IPS DF 6.9 (cell line): Measurements from ENCODE around the gene RRP9.

ENCODE experiments used
- DNase-seq: peaks from one replicate; pipeline ENCODE4 v3.0.0-alpha.2; 2013; ENCODE audit warnings: low read depth, low spot score
- H3K27ac ChIP-seq: one replicate; pipeline ENCODE4 v1.5.1; 2013; ENCODE audit warnings: low read length, control low read depth
- H3K27me3 ChIP-seq: 2 replicates; pipeline ENCODE4 v1.6.1; 2013; ENCODE audit warnings: mild to moderate bottlenecking, low read length; ENCODE audit not compliant: control insufficient read depth, insufficient read depth
- H3K36me3 ChIP-seq: 2 replicates; pipeline ENCODE4 v1.6.1; 2013; ENCODE audit warnings: low read length; ENCODE audit not compliant: control insufficient read depth, insufficient read depth
- H3K4me1 ChIP-seq: 2 replicates; pipeline ENCODE4 v1.6.1; 2013; ENCODE audit warnings: low read length; ENCODE audit not compliant: control insufficient read depth, insufficient read depth
- H3K4me3 ChIP-seq: 2 replicates; pipeline ENCODE4 v1.5.1; 2013; ENCODE audit warnings: mild to moderate bottlenecking, low read length
- H3K9me3 ChIP-seq: 2 replicates; pipeline ENCODE4 v1.6.1; 2013; ENCODE audit warnings: low read length, inconsistent platforms; ENCODE audit not compliant: control insufficient read depth, insufficient read depth
- WGBS: extraction: QIAGEN DNeasy Blood & Tissue Kit; methylation state at CpG from one replicate; pipeline ENCODE4 v1.1.7; 2013; ENCODE audit warnings: mixed read lengths, missing lambda C conversion rate; ENCODE audit not compliant: insufficient read length, insufficient coverage; 5-methylcytosine and 5-hydroxymethylcytosine counted together

Gene RRP9

DNA sequence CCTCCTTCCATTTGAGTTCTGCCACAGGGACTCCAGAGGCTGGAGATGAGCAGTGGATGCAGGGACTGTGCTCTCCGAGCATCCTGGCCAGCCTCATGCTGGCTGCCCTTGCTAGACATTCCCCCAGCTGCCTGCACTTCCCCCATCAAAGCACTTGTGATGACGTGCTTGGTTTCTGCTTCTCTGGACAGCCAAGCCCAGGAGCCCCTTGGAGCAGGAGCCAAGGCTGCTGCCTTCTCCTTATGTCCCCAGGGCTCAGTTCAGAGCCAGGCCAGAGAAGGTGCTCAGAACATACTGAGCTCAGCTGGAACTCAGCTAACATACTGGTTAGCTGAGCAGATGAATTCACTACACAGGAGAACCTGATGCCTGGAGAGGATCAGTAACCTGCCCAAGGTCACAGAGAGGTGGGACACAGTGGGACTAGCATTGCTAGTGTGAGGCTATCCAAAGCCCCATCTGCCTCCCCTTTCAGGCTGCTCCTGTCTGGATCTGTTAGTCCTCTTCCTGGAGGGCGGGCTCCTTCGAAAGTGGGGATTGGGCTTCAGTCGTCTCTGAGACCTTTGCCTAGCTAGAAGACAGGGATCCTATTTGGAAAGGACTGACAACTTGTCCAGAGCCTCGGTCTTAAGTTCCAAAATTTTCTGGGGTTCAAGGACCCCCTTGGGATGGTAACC, 21.3 kb upstream of the RRP9 start:
- WGBS = no CpG with 5 or more reads among the region's 6 CpGs
- H3K4me3 ChIP-seq = no peak overlapping the region
- H3K36me3 ChIP-seq = no peaks in the 10 kb centered on the region
- DNase-seq = no peak
- no peaks in the 10 kb centered on the region for H3K27me3 ChIP-seq
- no peak overlapping the region for H3K27ac ChIP-seq
- no peaks in the 10 kb centered on the region for H3K9me3 ChIP-seq
- H3K4me1 ChIP-seq = peaks cover 11% of the 10 kb centered on the region

DNA sequence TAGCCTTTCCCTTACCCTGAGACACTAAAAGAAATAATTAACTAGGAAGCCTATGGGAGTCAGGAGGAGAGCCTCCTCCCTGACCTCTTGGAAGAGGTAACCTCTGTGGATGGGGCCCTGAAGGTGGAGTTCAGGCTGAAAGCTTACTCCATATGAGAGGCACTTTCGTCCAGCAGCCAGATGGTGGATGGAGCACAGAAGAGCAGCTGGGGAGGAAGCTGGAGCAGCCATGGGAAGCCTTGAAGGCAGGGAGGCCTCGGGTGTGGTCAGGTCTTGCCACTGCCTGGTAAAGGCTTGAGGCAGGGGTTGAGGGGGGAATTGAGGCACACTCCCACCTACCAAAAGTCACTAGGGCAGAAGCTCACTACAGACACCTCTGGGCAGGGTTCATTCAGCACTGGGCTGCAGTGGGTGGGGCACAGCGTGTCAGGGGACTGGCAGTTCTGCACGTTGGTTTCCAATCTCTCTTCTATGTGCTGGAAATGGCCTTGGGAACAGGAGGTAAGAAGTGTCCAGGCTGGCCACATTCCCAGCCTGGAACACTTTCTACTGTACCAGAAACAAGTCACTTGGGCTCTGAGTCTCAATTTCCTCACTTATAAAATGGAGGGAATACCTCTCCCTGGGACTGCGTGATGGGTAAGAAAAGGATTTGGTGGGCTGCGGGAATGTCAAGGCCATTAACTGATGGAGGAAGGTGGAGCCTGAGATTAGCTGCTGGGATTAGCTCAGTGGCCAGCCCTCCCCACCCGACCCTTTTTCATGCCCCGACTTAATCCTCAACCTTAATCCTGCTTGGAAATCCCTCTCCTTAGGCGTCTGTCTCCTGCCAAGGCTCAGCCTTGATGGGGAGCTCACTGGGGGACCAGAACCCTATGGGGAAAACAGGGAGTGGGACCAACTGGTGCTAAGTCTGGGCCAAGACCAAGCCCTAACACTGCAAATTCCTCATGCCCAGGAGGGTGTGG, 20.2 kb upstream of the RRP9 start:
- H3K4me1 ChIP-seq = peaks cover 10% of the 10 kb centered on the region
- no peak overlapping the region for H3K27ac ChIP-seq

DNA sequence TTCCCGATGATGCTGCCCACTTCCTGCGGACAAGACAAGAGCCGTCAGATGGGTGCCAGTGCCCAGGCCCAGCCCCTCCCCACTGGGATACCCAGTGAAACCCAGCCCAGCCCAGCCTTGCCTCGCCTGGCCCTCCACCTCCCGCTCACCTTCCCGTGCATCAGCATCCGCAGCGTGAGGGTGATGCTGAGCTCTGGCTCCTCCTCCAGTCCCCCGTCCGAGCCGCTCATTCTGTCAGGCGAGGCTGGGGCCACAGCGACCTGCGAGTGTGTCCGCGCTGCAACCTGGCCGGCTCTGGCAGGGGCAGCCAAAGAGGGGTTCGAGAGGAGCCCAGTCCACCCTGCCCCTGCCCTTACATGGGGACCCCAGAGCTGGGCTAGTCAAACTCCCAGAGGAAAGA, 19.3 kb upstream of the RRP9 start:
- no peaks in the 10 kb centered on the region for H3K36me3 ChIP-seq
- no peaks in the 10 kb centered on the region for H3K9me3 ChIP-seq
- no CpG with 5 or more reads among the region's 18 CpGs for WGBS

More for the DNA sequence above, 20.2 kb upstream of the RRP9 start:
- Histone ChIP-seq H3K4me3 (no peak overlapping the region), H3K36me3 (no peaks in the 10 kb centered on the region), H3K9me3 (no peaks in the 10 kb centered on the region), H3K27me3 (no peaks in the 10 kb centered on the region; the same call in 1 of the 2 replicates)
- WGBS = no CpG with 5 or more reads among the region's 9 CpGs
- no peak for DNase-seq

DNA sequence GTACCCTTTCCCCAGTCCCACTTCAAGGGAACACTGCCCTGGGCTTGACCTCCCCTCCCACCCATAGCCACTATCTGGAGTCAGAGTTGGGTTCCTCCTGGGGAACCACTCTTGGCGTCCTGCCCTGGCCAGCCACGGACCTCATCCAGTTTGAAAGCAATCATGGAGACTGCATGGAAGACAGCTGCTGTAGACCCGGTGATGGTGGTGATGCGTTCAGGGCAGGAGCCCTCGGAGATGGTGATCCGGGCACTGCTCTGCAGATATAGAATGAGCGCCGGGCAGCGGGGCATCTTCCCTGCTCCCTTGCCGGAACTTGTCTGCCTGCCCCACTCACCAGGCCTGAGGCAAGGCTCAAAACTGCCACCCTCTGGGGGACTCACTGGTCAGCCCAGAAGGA, 18.7 kb upstream of the RRP9 start:
- Histone ChIP-seq H3K4me3 (no peak overlapping the region), H3K36me3 (no peaks in the 10 kb centered on the region), H3K27ac (no peak overlapping the region), H3K27me3 (peaks cover 2% of the 10 kb centered on the region), H3K4me1 (peaks cover 10% of the 10 kb centered on the region), H3K9me3 (no peaks in the 10 kb centered on the region)
- no peak for DNase-seq
- WGBS = no CpG with 5 or more reads among the region's 10 CpGs

More for the DNA sequence above, 19.3 kb upstream of the RRP9 start:
- no peak for DNase-seq
- H3K27me3 ChIP-seq = no peaks in the 10 kb centered on the region; the same call in 1 of the 2 replicates
- H3K4me1 ChIP-seq = peaks cover 9% of the 10 kb centered on the region
- no peak overlapping the region for H3K27ac ChIP-seq
- H3K4me3 ChIP-seq = no peak overlapping the region

DNA sequence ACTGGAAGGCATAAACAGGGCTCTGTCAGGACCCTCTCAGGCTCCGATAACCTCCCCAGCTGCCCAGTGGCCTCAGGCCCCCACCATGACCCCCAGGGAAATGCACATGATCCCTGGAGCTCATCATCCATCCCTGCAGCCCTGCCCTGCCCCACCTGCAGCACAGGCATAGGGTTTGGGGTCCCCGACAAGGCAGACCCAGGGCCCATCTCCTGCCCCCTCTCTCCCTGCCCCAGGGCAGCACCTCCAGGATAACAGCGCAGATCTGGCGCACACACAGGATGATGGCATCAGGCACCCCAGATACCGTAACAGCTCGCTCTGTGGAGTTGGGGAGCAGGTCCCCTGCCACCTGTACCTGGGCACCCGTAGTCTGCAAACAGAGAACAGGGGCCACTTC, 17.9 kb upstream of the RRP9 start:
- no peaks in the 10 kb centered on the region for H3K9me3 ChIP-seq
- H3K4me3 ChIP-seq = no peak overlapping the region
- H3K27ac ChIP-seq = no peak overlapping the region
- DNase-seq = no peak
- peaks cover 10% of the 10 kb centered on the region for H3K4me1 ChIP-seq
- WGBS = no CpG with 5 or more reads among the region's 7 CpGs
- no peaks in the 10 kb centered on the region for H3K36me3 ChIP-seq
- peaks cover 9% of the 10 kb centered on the region for H3K27me3 ChIP-seq

DNA sequence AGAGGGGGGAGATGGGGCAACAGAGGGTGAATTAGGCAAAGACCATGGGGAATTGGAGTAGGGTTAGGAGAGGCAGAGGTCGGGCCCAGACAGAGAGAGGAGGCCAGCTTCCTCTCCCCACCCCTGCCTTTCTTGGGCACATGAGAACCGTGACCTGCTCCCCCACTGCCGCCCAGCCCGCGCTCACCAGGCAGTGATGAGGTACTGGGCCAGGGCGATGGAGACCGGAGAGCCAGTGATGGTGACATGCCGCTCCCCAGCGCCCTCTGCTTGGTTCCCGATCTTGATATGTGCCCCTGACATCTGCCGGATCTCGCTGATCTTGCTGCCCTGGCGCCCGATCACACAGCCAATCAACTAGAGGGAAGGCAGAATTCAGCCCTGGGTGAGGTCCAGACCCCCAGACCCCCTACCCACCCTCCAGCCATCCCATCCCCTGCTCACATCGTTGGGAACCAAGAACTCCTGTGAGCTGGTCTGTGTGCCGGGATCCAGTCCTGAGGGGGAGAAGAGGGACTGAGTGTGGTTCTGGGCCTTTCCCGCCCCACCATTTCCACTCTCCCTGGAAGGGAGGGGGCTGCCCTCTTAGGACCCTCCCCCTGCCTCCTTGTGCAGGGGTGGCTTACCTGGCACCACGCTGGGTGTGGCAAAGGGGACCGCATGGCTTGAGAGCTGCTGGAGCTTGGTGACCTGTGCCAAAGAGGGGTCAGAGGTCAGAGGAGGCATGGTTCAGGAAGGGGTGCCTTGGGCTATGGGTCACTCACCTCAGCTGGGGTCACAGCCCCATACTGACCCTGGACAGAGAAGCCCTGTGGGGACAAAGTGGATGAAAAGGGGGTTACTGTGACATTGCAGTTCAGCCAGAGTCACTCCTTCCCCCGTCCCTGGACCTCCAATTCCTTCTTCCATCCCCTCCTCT, 17.2 kb upstream of the RRP9 start:
- Histone ChIP-seq H3K9me3 (no peaks in the 10 kb centered on the region), H3K36me3 (no peaks in the 10 kb centered on the region), H3K4me3 (no peak overlapping the region), H3K27me3 (peaks cover 15% of the 10 kb centered on the region), H3K27ac (no peak overlapping the region), H3K4me1 (peaks cover 6% of the 10 kb centered on the region)
- no peak for DNase-seq
- WGBS = no CpG with 5 or more reads among the region's 20 CpGs

DNA sequence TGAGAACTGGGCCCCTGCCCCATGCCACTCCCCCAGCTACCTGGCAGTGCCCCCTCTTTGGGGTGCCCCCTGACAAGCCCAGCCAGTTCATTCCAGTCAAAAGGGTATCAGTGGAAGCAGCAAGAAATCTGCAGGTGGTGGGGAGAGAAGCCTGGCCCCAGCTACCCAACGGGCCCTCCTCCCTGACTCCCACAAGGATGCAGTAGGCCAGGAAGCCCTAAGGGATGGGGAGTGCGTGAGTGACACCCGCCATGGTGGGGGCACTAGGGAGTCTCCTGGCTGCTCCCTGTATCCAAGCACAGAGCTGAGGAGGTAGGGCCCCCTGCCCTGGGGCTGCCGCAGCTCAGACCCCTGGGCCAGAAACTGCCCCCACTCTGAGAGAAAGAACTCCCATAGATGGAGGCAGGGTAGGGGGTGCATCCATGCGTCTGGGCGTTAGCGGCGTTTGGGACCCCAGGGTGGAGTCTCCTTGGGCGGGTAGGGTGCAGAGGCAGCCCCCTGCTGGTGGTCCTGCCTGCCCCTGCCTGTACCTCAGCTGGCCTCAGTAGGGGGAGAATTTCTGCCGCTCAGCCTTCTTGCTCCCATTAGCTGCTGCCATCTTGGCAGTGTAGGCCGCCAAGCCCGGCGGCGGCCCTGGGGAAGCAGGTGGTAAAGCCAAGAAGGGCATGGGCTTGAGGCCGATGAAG, 16.0 kb upstream of the RRP9 start:
- no peak overlapping the region for H3K4me3 ChIP-seq
- H3K36me3 ChIP-seq = no peaks in the 10 kb centered on the region
- H3K27me3 ChIP-seq = peaks cover 15% of the 10 kb centered on the region
- H3K27ac ChIP-seq = no peak overlapping the region
- no peaks in the 10 kb centered on the region for H3K9me3 ChIP-seq
- DNase-seq = no peak
- H3K4me1 ChIP-seq = peaks cover 5% of the 10 kb centered on the region
- WGBS = no CpG with 5 or more reads among the region's 15 CpGs

DNA sequence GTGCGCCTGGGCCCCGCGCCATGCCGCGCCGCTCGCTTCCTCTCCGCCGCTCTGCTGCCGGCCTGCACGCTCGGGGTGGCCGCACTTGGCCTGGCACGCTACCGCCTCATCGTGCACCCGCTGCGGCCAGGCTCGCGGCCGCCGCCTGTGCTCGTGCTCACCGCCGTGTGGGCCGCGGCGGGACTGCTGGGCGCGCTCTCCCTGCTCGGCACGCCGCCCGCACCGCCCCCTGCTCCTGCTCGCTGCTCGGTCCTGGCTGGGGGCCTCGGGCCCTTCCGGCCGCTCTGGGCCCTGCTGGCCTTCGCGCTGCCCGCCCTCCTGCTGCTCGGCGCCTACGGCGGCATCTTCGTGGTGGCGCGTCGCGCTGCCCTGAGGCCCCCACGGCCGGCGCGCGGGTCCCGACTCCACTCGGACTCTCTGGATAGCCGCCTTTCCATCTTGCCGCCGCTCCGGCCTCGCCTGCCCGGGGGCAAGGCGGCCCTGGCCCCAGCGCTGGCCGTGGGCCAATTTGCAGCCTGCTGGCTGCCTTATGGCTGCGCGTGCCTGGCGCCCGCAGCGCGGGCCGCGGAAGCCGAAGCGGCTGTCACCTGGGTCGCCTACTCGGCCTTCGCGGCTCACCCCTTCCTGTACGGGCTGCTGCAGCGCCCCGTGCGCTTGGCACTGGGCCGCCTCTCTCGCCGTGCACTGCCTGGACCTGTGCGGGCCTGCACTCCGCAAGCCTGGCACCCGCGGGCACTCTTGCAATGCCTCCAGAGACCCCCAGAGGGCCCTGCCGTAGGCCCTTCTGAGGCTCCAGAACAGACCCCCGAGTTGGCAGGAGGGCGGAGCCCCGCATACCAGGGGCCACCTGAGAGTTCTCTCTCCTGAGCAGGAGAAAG, 14.4 kb upstream of the RRP9 start:
- Histone ChIP-seq H3K4me1 (peaks cover 5% of the 10 kb centered on the region), H3K36me3 (no peaks in the 10 kb centered on the region), H3K4me3 (peak overlapping the region; percentile 26; the same call in 1 of the 2 replicates), H3K27ac (no peak overlapping the region), H3K9me3 (no peaks in the 10 kb centered on the region), H3K27me3 (peaks cover 15% of the 10 kb centered on the region)
- no CpG with 5 or more reads among the region's 97 CpGs for WGBS
- DNase-seq = no peak

DNA sequence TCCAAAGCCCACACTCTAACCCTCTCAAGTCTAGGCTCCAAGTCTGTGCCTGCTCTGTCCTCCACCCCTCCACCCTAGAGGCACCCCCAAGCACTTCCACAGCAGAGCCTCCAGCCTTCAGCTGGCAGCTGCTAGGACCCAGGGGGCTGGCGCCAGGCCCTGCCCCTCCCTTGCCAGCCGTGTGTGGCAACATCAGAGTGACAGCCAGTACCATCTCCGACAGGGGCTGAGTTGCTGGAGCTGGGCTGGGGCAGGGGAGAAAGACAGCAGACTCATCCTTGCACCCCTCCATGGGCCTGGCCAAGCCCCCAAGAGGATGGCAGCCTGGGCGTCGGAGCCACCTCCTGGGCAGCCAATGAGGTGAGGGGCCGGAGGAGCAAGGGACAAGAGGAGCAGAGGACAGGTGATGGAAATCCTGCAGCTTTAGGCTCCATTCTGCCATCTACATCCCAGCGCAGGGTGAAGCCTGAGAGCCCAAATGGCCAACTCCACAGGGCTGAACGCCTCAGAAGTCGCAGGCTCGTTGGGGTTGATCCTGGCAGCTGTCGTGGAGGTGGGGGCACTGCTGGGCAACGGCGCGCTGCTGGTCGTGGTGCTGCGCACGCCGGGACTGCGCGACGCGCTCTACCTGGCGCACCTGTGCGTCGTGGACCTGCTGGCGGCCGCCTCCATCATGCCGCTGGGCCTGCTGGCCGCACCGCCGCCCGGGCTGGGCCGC, 13.6 kb upstream of the RRP9 start, which contains the start of gene GPR62:
TSS of gene GPR62 (plus strand) at position 207 of the 718 bp plus-strand sequence. CDS start at position 479, 272 bp downstream.
- no peak within 1 kb of the TSS for H3K27ac ChIP-seq
- H3K4me1 ChIP-seq = peaks cover 5% of the 10 kb centered on the region
- no peaks in the 10 kb centered on the region for H3K9me3 ChIP-seq
- WGBS = no CpG with 5 or more reads among the region's 33 CpGs
- peaks cover 15% of the 10 kb centered on the region for H3K27me3 ChIP-seq
- peak within 1 kb of the TSS; percentile 26; the same call in 1 of the 2 replicates for H3K4me3 ChIP-seq
- H3K36me3 ChIP-seq = no peaks in the 10 kb centered on the region
- no peak for DNase-seq
